ENCODE data around the gene ZFR2.
"Not testable (repeated sequence)": the region's sequence is repeated elsewhere in the genome, so short reads cannot be mapped to it uniquely, and the experiment has no call there.

Gene ZFR2

GRCh38 chr19:3835055-3835435, 33.8 kb downstream of the ZFR2 start:
- DNase-seq, result no peak

- no peak for DNase-seq
These were observed 34.3 kb downstream of the ZFR2 start for GRCh38 chr19:3834349-3835054.

GRCh38 chr19:3833578-3834348, 35.1 kb downstream of the ZFR2 start:
- DNase-seq, result no peak

- DNase-seq, result no peak
These were observed 36.8 kb downstream of the ZFR2 start for GRCh38 chr19:3832001-3832400.

- no peak for DNase-seq
These were observed 37.2 kb downstream of the ZFR2 start for GRCh38 chr19:3831601-3832000.

- no peak for DNase-seq
These were observed 37.9 kb downstream of the ZFR2 start for GRCh38 chr19:3830621-3831589.

- no peak for DNase-seq
These were observed 41.5 kb downstream of the ZFR2 start for GRCh38 chr19:3827306-3827705.

- DNase-seq, result no peak
These were observed 42.7 kb downstream of the ZFR2 start for GRCh38 chr19:3826163-3826562.

GRCh38 chr19:3825286-3825956, 43.4 kb downstream of the ZFR2 start:
- DNase-seq, result no peak

GRCh38 chr19:3823350-3823713, 45.5 kb downstream of the ZFR2 start:
- no peak for DNase-seq

- DNase-seq, result no peak
These were observed 46.0 kb downstream of the ZFR2 start for GRCh38 chr19:3822683-3823349.

GRCh38 chr19:3821857-3822364, 46.9 kb downstream of the ZFR2 start:
- peak in 1 of 2 experiments; percentile 42 for DNase-seq

GRCh38 chr19:3821156-3821555, 47.7 kb downstream of the ZFR2 start:
- DNase-seq, result peak; percentile 14 to 54

- no peak for DNase-seq
These were observed 48.8 kb downstream of the ZFR2 start for GRCh38 chr19:3819989-3820388.

GRCh38 chr19:3818918-3819317, 49.9 kb downstream of the ZFR2 start:
- DNase-seq, result no peak

- DNase-seq, result no peak
These were observed 50.4 kb downstream of the ZFR2 start for GRCh38 chr19:3818466-3818865.

- DNase-seq, result no peak
These were observed 51.1 kb downstream of the ZFR2 start for GRCh38 chr19:3817761-3818160.

GRCh38 chr19:3816566-3817218, 52.1 kb downstream of the ZFR2 start:
- no peak for DNase-seq

- not testable (repeated sequence) for DNase-seq
These were observed 52.7 kb downstream of the ZFR2 start for GRCh38 chr19:3816148-3816547.

- no peak for DNase-seq
These were observed 54.2 kb downstream of the ZFR2 start for GRCh38 chr19:3814648-3815047.

Measured in NCI-H446 (cell line).